GM21825 (cell line): ENCODE results near the gene CREBL2.
A peak's percentile ranks its signal among the peaks of the same experiment; 100 is the strongest.
"Not testable (repeated sequence)": the region's sequence is repeated elsewhere in the genome, so short reads cannot be mapped to it uniquely, and the experiment has no call there.

Experiments used
- ATAC-seq: cut with Tn5 transposase; IDR thresholded peaks from one replicate; pipeline ENCODE4 v1.9.1; 2021; ENCODE audit warnings: mild to moderate bottlenecking, moderate library complexity; ENCODE audit not compliant: unreplicated experiment

CREBL2 gene

DNA sequence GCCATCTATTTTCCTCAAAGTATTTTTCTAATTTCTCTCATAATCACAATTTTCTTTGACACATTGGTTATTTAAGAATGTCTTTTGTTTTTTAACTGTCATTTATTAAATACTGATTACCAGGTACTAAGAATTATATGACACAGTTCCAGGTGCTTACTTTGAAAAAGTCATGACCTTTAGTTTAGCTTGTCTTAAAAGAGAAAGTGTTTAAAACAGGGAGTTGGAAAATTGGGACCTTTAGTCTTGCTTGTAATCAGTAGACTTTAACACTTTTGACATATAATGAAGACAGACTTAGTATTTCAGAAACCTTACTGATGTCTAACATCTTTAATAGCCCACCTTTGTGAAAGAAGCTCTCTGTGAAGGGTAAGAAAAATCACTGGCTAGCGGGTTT is 19.2 kb downstream of the CREBL2 start:
- no peak for ATAC-seq

- ATAC-seq, result no peak
These were observed 24.0 kb downstream of the CREBL2 start for GRCh38 chr12:12635651-12636050.

GRCh38 chr12:12636641-12637040 is 25.0 kb downstream of the CREBL2 start:
- no peak for ATAC-seq

- not testable (repeated sequence) for ATAC-seq
These were observed 28.3 kb downstream of the CREBL2 start for GRCh38 chr12:12639995-12640394.

- no peak for ATAC-seq
These were observed 30.0 kb downstream of the CREBL2 start for GRCh38 chr12:12641650-12642049.

- ATAC-seq, result no peak
These were observed 31.2 kb downstream of the CREBL2 start for GRCh38 chr12:12642916-12643315.

DNA sequence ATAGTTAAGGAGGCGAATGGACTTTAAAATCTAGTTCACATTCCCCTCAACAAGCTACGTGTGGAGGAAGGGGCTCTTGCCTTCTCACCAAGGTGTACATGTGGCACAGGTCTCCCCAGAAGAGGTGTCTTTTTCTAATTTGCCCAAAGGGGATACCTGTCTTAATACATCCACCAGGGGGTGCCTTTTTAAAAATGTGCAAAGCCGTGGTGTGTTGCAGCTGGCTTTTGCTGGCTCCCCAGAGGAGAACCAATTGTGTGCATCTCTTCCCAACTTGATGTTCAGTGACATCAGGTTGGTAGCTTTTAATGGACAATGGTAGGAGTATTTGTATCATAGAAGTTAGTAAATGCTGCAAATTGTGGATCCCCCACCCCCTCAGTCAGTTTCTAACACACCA is 33.8 kb downstream of the CREBL2 start:
- peak; percentile 32 for ATAC-seq

GRCh38 chr12:12645968-12646367 is 34.3 kb downstream of the CREBL2 start:
- ATAC-seq, result peak; percentile 72

DNA sequence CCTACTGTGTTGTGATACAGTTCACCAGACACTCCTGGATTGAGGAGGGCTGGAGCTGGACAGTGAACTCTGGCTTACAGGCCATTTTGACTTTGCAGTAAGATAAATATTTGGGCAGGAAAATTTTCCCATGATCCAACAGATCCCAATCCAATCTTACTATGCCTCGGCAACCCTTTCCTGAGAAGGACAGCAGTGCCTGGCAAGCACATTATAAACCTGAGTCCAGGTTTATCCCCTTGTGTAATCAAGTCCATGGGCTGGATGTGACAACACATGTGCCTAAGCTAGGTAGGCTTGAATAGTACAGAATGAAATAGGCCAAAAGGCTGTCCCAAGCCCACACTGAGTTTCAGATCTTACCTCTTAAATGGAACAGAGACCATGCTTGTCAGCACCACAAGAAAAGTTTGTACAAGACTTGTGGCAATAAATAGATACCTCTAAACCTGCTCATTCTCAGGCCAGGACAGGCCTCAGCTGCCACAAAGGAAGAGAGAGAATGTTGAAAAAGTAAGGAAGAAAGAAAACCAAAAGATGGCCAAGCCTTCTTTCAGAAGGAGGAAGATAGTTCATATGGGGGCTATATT is 34.9 kb downstream of the CREBL2 start:
- ATAC-seq, result no peak

- no peak for ATAC-seq
These were observed 36.6 kb downstream of the CREBL2 start for GRCh38 chr12:12648284-12648683.

GRCh38 chr12:12648951-12649650 is 37.4 kb downstream of the CREBL2 start:
- ATAC-seq, result no peak

GRCh38 chr12:12651752-12652151 is 40.1 kb downstream of the CREBL2 start:
- no peak for ATAC-seq

GRCh38 chr12:12652704-12653103 is 41.0 kb downstream of the CREBL2 start:
- ATAC-seq, result not testable (repeated sequence)

DNA sequence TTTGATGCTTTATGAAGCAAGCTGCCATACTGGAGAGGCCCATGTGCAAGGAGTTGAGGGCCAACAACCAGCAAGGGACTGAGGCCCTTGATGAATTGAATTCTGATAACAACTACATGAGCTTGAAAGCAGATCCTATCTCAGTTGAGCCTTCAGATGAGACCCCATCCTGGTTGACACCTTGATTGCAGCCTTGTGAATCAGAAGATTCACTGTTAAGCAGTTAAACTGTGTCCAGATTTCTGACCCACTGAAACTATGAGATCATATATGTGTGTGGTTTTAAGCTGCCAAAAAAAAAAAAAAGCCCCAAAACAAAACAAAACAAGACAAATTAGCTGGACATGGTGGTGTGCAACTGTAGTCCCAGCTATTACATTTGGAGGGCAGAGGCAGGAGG is 42.2 kb downstream of the CREBL2 start:
- no peak for ATAC-seq

- ATAC-seq, result no peak
These were observed 43.2 kb downstream of the CREBL2 start for GRCh38 chr12:12654691-12655460.

GRCh38 chr12:12660201-12660600 is 48.5 kb downstream of the CREBL2 start:
- no peak for ATAC-seq

GRCh38 chr12:12661086-12661856 is 49.6 kb downstream of the CREBL2 start:
- no peak for ATAC-seq

DNA sequence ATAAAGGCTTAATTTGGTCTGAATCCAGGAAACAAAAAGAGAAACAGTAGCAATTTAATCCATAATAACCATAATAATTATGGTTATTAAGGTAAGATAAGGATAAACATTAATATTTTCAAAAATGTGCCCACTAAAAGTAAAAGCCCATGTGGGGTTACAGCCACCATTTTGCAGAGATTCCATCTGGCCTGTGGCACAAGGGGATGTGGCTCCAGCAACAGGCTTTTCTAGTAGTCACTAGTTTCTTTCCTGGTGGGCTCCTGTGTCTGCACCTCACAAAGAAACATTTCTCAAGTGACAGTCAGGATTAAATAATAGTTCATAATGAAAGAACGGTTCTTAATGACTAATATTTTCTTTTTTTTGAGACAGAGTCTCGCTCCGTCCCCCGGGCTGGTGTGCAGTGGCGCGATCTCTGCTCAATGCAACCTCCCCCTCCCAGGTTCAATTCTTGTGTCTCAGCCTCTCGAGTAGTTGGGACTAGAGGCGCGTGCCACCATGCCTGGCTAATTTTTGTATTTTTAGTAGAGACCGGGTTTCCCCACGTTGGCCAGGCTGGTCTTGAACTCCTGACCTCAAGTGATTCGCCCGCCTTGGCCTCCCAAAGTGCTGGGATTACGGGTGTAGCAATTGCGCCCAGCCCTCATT is 52.1 kb downstream of the CREBL2 start:
- ATAC-seq, result no peak

DNA sequence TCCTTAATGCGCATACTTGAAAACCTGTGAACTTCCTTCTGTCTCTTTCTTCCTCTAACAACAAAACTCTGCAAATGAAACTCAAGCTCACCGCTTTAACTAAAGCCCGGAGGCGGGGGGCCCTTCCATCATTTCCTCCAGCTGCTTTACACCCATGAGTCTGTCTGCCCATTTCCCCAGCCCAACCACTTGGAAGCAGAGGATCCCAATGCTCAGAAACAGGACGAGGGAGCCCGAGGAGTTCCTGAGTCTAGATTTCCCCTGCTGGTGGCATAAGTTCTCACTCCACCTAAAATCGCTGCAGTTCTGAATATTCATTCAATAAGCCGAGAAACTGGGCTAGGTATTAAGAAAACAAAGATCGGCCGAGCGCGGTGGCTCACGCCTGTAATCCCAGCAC is 53.5 kb downstream of the CREBL2 start:
- ATAC-seq, result no peak

DNA sequence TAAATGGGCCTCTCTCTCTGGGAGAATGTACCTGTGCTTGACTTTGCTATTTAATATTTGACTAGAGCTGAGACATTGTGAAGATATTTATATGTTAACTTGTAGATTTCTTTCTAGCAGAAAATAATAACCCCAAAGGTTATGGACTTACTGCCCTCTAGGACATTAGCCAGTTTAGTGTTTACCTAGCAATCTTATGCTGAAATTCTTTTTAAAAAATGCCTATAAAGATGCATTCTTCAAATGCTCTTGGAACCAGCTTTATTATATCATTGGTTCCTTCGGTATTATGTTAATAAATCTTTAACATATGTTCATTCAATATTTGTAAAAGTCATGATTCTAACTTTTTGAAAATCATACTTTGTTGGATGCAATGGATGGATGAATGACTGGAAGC is 56.3 kb downstream of the CREBL2 start:
- no peak for ATAC-seq

DNA sequence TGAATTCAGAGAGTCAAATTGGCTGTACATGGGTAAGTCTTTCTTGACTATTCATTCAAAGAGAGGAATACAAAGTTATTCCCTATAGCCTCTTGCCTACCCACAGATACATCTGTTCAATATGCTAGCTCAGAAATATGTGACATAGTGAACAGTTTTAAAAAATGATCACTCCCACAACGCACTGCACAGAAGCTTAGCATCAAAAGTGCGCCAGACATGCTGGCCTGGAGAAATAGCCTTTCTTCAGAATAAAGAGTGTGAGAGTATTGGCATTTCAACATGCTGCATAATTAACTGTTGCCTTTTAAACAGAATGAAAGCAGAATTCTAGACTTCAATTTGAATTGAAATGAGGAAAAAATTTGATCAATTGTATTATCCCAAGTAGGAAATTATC is 57.3 kb downstream of the CREBL2 start:
- no peak for ATAC-seq
